NB4 (cell line): ENCODE data around the gene TNKS2.

Source experiments
- DNase-seq: peaks from one replicate; pipeline ENCODE4 v3.0.0; 2010; ENCODE audit warnings: low read depth
- H3K4me3 ChIP-seq: one replicate; pipeline ENCODE4 v1.5.1; 2011; ENCODE audit warnings: mild to moderate bottlenecking, low read depth, low read length, moderate library complexity
- MYC ChIP-seq: IDR thresholded peaks from 2 replicates; pipeline ENCODE4 v1.6.1; 2011; ENCODE audit warnings: low read depth, low read length
- POLR2A ChIP-seq: IDR thresholded peaks from 2 replicates; pipeline ENCODE4 v1.6.1; 2011; ENCODE audit warnings: mild to moderate bottlenecking; ENCODE audit not compliant: insufficient read length; ENCODE audit errors: extremely low read depth
- TF ChIP-seq, protein P1 (sequence below): IDR thresholded peaks from one replicate; pipeline ENCODE4 v1.5.1; 2012; ENCODE audit warnings: low read depth, low read length
- TF ChIP-seq, protein P2 (sequence below): IDR thresholded peaks from 2 replicates; pipeline ENCODE4 v1.6.1; 2011; ENCODE audit warnings: low read depth, low read length

TNKS2 gene

DNA sequence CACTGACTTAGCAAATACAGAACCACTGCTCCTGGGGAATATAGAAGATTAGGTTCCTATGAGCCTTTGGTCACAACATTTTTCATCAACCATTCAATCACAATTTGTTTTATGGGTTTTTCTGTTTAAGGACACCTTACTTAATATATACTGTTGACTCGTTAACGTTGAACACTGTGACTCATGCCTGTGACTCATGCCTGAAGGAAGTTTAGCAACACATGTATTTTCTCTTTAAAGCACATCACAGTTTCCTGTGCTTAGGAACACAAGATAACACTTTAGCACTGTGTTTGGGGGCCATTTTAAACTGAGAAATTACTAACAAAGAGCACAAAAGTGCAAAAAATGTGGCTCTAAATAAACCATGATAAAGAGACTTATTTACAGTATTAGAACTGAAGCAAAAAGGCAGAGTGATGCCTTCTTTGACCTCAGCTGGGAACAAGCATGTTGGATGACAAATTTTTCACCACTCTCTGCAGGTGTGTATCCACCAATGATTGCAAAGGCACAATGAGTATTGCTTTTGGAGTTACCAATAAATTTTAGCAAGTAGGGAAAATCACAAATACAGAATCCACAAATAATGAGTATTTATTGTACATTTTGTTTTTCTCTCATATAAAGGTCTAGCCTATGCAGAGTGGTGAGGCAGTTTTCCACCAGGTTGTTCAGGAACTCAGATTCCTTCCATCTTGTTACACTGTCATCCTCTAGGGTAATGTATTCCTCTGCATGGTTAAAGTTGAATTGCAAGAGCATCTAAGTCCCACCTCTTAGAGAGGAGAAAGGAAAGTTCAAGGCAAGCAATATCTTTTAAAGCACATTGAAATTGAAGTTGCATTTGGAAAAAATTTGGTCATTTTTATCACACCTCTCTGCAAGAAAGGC lies 103.8 kb downstream of the TNKS2 start:
- TF ChIP-seq, protein P1, sequence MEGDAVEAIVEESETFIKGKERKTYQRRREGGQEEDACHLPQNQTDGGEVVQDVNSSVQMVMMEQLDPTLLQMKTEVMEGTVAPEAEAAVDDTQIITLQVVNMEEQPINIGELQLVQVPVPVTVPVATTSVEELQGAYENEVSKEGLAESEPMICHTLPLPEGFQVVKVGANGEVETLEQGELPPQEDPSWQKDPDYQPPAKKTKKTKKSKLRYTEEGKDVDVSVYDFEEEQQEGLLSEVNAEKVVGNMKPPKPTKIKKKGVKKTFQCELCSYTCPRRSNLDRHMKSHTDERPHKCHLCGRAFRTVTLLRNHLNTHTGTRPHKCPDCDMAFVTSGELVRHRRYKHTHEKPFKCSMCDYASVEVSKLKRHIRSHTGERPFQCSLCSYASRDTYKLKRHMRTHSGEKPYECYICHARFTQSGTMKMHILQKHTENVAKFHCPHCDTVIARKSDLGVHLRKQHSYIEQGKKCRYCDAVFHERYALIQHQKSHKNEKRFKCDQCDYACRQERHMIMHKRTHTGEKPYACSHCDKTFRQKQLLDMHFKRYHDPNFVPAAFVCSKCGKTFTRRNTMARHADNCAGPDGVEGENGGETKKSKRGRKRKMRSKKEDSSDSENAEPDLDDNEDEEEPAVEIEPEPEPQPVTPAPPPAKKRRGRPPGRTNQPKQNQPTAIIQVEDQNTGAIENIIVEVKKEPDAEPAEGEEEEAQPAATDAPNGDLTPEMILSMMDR = no peak
- peak; percentile 90 for TF ChIP-seq MYC
- peak; percentile 3 for TF ChIP-seq POLR2A
- TF ChIP-seq, protein P2, sequence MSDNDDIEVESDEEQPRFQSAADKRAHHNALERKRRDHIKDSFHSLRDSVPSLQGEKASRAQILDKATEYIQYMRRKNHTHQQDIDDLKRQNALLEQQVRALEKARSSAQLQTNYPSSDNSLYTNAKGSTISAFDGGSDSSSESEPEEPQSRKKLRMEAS = peak; percentile 82
- H3K4me3 ChIP-seq = peak overlapping the region; percentile 40
- peak; percentile 97 for DNase-seq

DNA sequence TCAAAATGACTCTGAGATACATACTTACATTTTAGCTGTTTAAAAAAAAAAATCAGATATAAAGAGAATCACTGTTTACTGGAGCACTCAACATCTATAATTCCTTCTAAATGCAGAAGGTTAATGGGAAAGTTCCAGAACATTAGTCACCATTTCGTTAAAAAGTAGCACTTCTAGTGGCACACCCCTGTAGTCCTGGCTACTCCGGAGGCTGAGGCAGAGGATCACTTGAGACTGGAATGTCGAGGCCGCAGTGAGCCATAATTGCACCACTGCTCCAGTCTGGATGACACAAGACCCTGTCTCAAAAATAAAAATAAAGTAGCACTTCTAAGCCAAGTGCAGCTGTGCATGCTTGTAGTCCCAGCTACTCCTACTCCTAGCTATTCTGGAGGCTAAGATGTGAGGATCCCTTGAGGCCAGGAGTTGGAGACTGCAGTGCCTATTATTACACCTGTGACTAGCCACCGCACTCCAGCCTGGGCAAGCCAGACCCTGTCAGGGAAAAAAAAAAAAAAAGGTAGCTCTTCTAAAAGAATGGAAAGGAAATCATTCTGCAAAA lies 108.9 kb downstream of the TNKS2 start:
- TF ChIP-seq, protein P2 = no peak
- TF ChIP-seq MYC (no peak), POLR2A (no peak)
- TF ChIP-seq, protein P1 = no peak
- peak overlapping the region; percentile 70 for H3K4me3 ChIP-seq
- DNase-seq = peak; percentile 33

DNA sequence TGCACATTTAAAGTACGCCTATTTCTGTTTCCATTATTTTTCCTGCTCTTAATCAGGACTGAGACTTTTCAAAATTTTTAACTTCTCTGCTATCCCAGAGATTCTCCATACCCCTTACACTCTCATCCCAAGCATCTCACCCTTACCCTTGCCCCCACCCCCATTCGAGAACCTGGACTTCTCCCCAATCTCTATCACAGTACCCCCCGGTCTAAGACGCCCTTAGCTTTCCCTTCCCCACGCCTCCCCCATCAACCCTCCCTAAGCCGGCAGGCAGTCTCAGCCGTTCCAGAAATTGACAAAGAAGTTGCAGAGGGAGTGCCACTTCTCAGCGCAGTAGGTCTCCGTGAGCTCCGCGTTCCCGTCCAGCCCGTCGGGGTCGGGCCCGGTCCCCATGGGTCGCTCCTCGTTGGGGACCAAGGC lies 109.7 kb downstream of the TNKS2 start:
- no peak for DNase-seq
- peak overlapping the region; percentile 70 for H3K4me3 ChIP-seq
- TF ChIP-seq POLR2A (no peak), MYC (no peak)
- TF ChIP-seq, protein P1 = no peak
- TF ChIP-seq, protein P2 = no peak

DNA sequence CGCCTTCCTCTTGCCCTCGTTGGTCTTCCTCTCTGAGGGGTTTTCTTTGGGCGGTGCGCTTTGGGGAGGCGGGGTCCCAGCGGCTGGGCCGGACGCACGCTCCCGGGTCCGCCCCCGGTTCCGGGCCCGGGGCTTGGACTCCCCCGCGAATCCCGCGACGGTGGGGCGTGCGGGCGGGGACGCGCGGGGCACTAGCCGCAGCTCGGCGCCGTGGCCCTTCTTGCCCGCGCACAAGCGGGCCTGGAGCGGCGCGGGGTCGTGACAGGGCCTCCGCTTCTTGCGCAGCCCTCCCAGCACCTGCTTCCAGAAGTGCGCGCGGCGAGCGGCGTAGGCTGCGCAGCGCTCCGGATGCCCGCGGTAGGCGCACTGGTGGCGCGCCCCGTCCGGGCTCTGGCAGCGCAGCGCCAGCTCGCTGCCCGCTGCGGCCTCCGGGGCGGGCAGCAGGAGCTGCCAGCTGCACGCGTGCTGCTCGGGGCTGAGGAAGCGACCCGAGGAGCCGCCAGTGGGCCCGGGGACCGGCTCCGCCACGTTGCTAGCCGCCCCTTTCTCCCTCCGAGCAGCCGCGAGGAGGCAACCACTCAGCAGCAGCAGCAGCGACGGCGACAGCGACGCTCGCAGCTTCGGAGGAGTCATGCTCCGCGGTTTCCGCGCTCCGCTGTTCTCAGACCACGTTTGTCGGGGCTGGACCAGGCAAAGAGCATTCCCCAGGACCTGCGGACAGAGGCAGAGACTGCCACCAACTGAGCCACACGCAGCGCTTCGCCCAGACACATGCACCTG lies 110.3 kb downstream of the TNKS2 start:
- TF ChIP-seq, protein P1 = peak; percentile 50
- TF ChIP-seq POLR2A (peak; percentile 78), MYC (peak; percentile 95)
- TF ChIP-seq, protein P2 = peak; percentile 95
- DNase-seq = peak; percentile 97
- H3K4me3 ChIP-seq = peak overlapping the region; percentile 70

DNA sequence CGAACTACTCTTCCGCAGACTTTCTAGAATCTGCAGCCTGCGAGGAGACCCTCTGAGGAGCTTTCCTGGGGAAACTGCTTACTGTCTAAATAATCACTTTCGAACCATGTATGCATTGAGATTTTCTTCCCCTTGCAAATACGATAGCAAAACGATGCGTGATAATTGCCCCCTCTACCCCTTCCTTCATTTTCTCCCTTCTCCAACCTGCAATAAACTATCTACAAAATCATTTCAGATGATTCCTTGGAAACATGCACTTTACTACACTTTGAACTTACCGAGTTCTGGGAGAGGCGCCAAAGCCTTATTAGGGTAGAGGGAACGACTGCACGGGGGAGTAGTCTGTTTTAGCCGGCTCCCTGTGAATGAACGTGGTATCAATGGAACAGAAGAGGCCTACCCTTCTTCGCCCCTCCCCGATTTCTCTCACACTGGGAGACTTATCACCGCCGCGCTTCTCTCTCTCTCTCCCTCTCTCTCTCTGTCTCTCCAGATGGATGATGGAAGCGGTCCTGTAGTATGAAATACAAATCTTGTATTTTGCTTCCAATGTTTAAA lies 111.0 kb downstream of the TNKS2 start, which contains the start of gene FGFBP3:
FGFBP3 (minus strand) TSS at position 370 of the 561 bp plus-strand sequence. CDS start 517 bp downstream, outside the sequence.
- H3K4me3 ChIP-seq = peak within 1 kb of the TSS; percentile 70
- TF ChIP-seq, protein P2 = no peak; the same call in 1 of the 2 replicates
- TF ChIP-seq, protein P1 = no peak
- TF ChIP-seq MYC = no peak
- no peak for TF ChIP-seq POLR2A
- DNase-seq = peak; percentile 93
